WTC11 (cell line): ENCODE results near the gene SALL3.

Experiments
- ESRRA ChIP-seq: sonication (generic); formaldehyde crosslinking; IDR thresholded peaks from 2 replicates; pipeline ENCODE4 v1.8.1; 2022; ENCODE audit warnings: mild to moderate bottlenecking, missing genetic modification reagents, borderline replicate concordance
- NR1H2 ChIP-seq: sonication (generic); formaldehyde crosslinking; IDR thresholded peaks from 2 replicates; pipeline ENCODE4 v1.9.0; 2021; ENCODE audit warnings: mild to moderate bottlenecking, moderate library complexity, missing genetic modification reagents
- SP1 ChIP-seq: sonication (generic); formaldehyde crosslinking; conservative IDR thresholded peaks from 2 replicates; pipeline ENCODE4 v1.8.1; 2022; ENCODE audit warnings: missing genetic modification reagents
- TF ChIP-seq, protein P1 (sequence below): sonication (generic); formaldehyde crosslinking; conservative IDR thresholded peaks from 2 replicates; pipeline ENCODE4 v1.8.1; 2022; ENCODE audit warnings: mild to moderate bottlenecking, missing genetic modification reagents
- TF ChIP-seq, protein P2 (sequence below): fragments of 200-600 bp; IDR thresholded peaks from 2 replicates; pipeline ENCODE4 v1.8.0; 2022; ENCODE audit warnings: antibody characterized with exemption
- TF ChIP-seq, protein P3 (sequence below): sonication (generic); formaldehyde crosslinking; IDR thresholded peaks from 2 replicates; pipeline ENCODE4 v1.8.1; 2022; ENCODE audit warnings: mild to moderate bottlenecking, missing genetic modification reagents, moderate library complexity, borderline replicate concordance
- TF ChIP-seq, protein P4 (sequence below): sonication (generic); formaldehyde crosslinking; IDR thresholded peaks from 2 replicates; pipeline ENCODE4 v1.8.1; 2023; ENCODE audit warnings: mild to moderate bottlenecking, missing genetic modification reagents, borderline replicate concordance
- TF ChIP-seq, protein P5 (sequence below): sonication (generic); formaldehyde crosslinking; IDR thresholded peaks from 2 replicates; pipeline ENCODE4 v1.8.0; 2022; ENCODE audit warnings: mild to moderate bottlenecking, missing genetic modification reagents

DNA sequence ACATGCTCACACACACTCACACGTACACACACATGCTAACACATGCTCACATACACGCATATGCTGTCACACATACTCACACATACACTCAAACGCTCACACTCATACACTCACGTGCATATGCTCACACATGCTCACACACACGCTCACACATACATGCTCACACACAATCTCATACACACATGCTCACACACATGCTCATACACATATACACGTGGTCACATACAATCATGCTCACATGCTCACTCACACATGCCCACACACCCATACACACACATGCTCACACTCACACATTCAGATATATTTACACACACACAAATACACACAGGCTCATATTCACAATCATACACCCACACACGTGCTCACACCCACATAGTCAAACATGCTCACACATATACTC lies 17.5 kb upstream of the SALL3 start:
- TF ChIP-seq, protein P1, sequence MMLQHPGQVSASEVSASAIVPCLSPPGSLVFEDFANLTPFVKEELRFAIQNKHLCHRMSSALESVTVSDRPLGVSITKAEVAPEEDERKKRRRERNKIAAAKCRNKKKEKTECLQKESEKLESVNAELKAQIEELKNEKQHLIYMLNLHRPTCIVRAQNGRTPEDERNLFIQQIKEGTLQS: no peak
- TF ChIP-seq, protein P2, sequence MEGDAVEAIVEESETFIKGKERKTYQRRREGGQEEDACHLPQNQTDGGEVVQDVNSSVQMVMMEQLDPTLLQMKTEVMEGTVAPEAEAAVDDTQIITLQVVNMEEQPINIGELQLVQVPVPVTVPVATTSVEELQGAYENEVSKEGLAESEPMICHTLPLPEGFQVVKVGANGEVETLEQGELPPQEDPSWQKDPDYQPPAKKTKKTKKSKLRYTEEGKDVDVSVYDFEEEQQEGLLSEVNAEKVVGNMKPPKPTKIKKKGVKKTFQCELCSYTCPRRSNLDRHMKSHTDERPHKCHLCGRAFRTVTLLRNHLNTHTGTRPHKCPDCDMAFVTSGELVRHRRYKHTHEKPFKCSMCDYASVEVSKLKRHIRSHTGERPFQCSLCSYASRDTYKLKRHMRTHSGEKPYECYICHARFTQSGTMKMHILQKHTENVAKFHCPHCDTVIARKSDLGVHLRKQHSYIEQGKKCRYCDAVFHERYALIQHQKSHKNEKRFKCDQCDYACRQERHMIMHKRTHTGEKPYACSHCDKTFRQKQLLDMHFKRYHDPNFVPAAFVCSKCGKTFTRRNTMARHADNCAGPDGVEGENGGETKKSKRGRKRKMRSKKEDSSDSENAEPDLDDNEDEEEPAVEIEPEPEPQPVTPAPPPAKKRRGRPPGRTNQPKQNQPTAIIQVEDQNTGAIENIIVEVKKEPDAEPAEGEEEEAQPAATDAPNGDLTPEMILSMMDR: no peak
- TF ChIP-seq, protein P3, sequence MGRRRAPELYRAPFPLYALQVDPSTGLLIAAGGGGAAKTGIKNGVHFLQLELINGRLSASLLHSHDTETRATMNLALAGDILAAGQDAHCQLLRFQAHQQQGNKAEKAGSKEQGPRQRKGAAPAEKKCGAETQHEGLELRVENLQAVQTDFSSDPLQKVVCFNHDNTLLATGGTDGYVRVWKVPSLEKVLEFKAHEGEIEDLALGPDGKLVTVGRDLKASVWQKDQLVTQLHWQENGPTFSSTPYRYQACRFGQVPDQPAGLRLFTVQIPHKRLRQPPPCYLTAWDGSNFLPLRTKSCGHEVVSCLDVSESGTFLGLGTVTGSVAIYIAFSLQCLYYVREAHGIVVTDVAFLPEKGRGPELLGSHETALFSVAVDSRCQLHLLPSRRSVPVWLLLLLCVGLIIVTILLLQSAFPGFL (CRISPR knock-in tag): no peak
- TF ChIP-seq ESRRA (CRISPR knock-in tag) (no peak), NR1H2 (CRISPR knock-in tag) (no peak), SP1 (CRISPR knock-in tag) (no peak)
- TF ChIP-seq, protein P4, sequence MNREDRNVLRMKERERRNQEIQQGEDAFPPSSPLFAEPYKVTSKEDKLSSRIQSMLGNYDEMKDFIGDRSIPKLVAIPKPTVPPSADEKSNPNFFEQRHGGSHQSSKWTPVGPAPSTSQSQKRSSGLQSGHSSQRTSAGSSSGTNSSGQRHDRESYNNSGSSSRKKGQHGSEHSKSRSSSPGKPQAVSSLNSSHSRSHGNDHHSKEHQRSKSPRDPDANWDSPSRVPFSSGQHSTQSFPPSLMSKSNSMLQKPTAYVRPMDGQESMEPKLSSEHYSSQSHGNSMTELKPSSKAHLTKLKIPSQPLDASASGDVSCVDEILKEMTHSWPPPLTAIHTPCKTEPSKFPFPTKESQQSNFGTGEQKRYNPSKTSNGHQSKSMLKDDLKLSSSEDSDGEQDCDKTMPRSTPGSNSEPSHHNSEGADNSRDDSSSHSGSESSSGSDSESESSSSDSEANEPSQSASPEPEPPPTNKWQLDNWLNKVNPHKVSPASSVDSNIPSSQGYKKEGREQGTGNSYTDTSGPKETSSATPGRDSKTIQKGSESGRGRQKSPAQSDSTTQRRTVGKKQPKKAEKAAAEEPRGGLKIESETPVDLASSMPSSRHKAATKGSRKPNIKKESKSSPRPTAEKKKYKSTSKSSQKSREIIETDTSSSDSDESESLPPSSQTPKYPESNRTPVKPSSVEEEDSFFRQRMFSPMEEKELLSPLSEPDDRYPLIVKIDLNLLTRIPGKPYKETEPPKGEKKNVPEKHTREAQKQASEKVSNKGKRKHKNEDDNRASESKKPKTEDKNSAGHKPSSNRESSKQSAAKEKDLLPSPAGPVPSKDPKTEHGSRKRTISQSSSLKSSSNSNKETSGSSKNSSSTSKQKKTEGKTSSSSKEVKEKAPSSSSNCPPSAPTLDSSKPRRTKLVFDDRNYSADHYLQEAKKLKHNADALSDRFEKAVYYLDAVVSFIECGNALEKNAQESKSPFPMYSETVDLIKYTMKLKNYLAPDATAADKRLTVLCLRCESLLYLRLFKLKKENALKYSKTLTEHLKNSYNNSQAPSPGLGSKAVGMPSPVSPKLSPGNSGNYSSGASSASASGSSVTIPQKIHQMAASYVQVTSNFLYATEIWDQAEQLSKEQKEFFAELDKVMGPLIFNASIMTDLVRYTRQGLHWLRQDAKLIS: no peak
- TF ChIP-seq, protein P5, sequence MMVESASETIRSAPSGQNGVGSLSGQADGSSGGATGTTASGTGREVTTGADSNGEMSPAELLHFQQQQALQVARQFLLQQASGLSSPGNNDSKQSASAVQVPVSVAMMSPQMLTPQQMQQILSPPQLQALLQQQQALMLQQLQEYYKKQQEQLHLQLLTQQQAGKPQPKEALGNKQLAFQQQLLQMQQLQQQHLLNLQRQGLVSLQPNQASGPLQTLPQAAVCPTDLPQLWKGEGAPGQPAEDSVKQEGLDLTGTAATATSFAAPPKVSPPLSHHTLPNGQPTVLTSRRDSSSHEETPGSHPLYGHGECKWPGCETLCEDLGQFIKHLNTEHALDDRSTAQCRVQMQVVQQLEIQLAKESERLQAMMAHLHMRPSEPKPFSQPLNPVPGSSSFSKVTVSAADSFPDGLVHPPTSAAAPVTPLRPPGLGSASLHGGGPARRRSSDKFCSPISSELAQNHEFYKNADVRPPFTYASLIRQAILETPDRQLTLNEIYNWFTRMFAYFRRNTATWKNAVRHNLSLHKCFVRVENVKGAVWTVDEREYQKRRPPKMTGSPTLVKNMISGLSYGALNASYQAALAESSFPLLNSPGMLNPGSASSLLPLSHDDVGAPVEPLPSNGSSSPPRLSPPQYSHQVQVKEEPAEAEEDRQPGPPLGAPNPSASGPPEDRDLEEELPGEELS (CRISPR knock-in tag): no peak
